NCI-H1048 (cell line): ENCODE data around the gene TNFRSF6B.

ENCODE experiments used
- DNase-seq: peaks from one replicate; lab custom pipeline; 2025; lab: John Stamatoyannopoulos, UW

TNFRSF6B gene

DNA sequence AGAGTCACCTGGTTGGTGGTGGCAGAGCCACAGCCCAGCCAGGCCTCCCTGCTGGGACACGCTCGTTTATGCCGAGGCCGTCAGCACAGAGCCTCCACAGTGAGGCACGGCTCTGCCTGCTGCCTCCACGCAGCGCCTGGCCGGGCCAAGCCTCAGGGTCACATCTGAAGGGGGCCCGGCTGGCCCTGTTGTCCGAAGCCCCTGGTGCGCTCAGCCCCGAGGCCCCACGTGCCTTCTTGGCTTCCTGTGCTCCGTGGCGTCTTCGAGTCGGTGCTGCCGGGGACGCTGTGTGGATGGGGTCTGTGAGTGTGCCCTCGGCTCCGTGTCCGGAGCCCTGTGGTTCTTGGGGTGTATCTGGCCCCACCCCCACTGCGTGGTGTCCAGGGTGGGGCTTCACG is 10.4 kb upstream of the TNFRSF6B start:
- no peak for DNase-seq

DNA sequence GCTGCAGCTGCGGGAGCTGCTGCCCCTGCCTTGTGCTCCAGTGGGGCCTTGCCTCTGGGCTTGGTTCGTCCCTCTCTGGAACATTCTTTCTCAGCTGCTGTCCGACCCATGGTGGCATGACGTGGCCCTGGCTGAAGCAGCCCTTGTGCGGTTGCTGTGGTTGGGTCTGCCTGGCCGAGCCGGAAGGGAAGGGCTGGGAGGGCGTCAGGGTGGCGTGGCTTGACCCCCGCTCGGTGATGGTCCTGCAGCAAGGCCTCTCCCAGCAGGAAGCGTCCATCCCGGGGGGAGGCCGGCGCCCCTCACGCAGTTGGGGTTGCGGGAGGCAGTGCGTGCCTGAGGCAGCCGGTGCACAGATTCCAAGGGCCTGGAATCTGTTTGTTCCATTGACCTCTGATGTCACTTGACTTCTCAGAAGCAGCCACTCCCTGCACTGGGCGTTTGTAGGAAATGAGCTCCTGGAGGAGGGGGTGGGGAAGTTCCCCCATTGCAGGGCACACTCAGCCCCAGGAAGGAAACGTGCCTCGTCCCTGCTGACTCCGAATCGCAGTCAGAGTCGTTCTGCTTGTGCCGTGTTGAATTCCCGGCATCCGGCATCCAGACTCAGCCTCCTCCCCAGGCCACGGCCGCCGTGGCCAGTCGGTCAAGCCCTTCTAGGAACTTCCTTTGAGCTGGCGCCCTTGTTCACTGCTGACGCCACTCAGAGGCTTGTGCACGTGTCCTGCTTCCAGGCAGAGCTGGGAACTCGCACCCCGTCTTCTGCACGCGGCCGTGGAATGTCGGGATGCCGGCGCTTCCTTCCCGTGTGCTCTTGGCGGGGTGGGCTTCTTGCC is 9.7 kb upstream of the TNFRSF6B start:
- DNase-seq: no peak

DNA sequence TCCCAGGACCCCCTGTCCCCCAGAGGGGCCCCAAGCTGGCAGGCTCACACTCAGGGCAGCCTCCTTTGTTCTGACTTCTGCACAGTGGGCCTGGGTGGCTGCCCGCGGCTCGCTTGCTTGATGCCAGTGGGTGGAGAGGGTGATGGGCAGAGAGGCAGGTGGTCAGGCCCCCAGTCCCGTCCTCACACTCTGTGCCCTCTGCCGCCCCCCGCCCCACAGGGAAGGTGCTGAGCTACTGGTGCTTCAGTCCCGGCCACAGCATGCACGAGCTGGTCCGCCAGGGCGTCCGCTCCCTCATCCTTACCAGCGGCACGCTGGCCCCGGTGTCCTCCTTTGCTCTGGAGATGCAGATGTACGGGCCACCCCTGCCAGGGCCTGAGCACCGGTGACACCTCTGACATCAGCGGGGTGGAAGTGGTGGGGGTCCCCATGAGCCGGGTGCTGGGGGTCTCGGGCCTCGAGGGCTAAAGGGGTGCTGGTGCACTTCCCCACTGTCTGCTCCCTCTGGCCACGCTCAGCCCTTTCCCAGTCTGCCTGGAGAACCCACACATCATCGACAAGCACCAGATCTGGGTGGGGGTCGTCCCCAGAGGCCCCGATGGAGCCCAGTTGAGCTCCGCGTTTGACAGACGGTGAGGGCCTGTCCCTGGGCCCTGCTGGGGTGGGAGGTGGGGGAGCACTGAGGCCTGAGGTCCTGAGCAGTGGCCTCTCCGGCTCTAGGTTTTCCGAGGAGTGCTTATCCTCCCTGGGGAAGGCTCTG is 8.9 kb upstream of the TNFRSF6B start:
- no peak for DNase-seq

DNA sequence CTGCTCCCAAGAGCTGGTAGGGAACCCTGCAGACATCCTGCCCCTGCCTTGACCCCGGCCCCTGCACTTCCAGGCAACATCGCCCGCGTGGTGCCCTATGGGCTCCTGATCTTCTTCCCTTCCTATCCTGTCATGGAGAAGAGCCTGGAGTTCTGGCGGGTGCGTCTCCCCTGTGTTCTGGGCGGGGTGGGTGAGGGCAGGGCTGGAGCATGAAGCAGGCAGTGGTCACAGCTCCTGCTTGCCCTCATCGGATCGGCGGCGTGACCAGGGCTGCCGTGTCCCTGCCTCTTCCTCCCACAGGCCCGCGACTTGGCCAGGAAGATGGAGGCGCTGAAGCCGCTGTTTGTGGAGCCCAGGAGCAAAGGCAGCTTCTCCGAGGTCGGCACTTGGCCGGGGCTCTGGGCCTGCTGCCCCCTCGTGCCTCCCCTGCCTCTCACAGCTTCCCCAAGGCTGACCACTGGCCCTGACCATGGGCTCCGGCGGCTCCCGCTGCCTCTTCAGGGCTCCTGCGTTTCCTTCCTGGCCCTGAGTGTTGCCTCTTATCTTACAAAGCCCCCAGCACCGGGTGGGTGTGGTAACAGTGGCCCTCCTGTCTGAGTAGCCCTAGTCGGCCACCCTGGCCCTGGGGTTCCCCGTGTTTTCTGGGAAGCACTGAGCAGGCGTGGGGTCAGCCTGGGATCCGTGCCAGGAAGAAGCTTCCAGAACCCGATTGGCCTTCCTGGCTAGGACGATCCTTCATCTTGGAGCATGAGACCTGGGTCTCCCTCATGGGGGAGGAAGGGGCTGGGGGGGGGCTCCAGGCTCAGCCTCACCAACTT is 8.0 kb upstream of the TNFRSF6B start:
- no peak for DNase-seq

DNA sequence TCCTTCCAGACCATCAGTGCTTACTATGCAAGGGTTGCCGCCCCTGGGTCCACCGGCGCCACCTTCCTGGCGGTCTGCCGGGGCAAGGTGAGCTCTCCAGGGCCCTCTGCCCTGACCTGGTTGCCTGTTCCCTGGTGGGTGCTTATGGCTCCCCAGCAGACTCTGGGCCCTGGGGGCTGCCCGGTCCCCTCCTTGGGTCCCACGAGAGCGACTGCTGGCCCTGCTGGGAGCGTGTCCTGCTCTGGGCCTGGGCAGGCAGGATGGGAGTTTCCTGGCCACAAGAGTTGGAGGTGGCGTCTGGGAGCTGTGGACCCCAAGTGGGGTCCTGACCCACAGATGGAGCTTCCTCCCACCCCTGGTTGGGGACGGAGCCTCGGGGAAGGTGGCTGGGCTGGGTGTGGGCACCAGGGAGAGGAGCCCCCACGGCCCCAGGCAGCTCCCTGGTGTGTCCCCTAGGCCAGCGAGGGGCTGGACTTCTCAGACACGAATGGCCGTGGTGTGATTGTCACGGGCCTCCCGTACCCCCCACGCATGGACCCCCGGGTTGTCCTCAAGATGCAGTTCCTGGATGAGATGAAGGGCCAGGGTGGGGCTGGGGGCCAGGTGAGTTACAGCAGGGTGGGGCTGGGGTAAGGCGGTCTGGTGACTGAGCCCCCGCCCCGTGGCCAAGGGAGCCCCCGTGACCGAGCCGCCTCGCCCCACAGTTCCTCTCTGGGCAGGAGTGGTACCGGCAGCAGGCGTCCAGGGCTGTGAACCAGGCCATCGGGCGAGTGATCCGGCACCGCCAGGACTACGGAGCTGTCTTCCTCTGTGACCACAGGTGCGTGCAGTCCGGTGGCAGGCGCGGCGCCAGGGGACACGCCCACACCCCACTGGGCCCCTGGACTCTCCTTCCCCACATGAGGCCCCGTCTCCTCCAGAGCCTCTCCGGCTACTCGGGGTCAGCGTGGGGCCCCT is 7.1 kb upstream of the TNFRSF6B start:
- no peak for DNase-seq

DNA sequence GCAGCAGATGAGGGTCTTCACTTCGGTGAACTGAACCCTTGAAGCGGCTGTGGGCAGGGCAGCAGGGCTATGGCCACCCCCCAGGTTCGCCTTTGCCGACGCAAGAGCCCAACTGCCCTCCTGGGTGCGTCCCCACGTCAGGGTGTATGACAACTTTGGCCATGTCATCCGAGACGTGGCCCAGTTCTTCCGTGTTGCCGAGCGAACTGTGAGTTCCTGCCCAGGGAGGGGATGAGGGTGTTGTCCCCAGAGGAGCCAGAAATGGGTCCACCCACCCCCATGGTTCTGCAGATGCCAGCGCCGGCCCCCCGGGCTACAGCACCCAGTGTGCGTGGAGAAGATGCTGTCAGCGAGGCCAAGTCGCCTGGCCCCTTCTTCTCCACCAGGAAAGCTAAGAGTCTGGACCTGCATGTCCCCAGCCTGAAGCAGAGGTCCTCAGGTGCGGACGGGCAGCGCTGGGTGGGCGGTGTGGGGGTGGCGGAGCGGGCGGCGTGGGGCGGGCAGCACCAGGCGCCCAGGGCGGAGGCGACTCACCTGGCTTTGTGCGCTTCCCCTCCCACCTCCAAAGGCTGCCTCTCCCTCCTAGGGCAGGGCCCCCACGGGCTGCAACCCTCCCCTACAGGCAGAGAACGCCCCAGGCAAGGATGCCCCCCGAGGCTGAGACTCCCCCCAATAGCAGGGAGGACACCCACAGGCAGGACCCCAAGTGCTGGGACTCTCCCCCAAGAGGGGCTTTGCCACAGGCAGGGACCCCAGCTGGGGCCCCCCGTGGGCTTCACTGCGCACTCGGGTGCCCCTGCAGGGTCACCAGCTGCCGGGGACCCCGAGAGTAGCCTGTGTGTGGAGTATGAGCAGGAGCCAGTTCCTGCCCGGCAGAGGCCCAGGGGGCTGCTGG is 6.2 kb upstream of the TNFRSF6B start:
- DNase-seq: no peak

DNA sequence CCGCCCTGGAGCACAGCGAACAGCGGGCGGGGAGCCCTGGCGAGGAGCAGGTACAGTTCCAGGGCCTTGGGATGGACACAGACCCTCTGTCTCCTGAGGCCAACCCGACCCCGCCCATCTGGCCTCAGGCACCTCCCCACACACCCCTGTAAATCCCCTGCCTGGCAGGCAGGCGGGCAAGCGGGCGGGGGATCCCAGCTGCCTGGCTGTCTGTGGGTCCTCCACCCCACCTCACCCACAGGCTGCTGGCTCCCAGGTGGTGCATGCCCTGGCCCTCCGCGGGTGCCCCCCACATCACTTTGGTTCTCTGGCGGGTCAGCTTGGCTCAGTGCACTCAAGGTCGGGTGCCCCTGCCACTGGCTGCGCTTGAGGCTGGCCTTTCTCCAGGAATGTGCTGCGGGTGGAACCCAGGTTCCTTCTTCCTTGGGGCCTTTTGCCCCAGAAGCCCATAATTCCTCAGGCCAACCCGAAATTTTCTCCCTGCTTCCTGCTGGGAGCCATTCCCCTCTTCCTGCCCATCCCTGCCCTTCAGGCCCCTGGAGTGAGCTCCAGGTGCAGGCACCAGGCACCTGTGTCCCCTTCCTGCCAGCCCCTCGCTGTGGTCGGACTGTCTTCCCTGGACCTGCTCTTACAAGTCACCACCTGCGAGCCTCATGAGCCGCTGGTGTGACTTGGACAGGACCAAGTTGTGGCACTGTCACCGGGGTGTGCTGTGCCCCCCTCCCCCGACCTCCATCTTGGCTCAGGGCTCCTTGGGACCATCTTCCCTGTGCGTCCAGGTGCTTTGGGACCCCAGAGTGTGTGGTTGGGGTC is 5.3 kb upstream of the TNFRSF6B start:
- DNase-seq: no peak

DNA sequence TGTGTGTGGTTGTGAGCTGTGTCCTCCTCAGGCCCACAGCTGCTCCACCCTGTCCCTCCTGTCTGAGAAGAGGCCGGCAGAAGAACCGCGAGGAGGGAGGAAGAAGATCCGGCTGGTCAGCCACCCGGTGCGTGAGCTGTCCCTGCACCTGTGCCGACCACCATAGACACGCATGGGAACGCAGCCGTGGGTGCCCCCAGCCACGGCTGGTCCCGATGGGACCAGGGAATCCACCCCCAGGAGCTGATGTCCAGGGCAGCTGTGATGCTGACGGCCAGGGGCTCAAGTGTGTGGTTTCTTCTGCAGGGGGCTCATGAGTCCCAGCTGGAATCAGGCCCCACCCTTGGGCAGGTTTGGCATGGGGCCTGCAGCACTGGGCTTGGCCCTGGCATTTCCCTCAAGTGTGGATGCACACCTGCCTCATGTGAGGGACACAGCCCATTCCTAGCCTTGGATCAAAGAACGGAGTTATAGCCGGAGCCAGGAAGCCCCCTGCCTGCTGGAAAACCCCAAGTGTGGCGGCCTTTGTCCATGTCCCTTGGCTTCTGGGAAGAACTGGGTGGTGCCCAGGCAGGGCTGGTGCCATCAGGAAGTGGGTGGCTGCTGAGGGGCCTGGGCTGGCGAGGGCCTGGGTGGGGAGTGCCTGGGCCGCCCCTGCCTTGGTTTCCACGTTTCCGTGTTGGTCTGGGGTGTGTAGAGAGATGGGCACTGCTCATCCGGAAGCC is 4.6 kb upstream of the TNFRSF6B start:
- no peak for DNase-seq

DNA sequence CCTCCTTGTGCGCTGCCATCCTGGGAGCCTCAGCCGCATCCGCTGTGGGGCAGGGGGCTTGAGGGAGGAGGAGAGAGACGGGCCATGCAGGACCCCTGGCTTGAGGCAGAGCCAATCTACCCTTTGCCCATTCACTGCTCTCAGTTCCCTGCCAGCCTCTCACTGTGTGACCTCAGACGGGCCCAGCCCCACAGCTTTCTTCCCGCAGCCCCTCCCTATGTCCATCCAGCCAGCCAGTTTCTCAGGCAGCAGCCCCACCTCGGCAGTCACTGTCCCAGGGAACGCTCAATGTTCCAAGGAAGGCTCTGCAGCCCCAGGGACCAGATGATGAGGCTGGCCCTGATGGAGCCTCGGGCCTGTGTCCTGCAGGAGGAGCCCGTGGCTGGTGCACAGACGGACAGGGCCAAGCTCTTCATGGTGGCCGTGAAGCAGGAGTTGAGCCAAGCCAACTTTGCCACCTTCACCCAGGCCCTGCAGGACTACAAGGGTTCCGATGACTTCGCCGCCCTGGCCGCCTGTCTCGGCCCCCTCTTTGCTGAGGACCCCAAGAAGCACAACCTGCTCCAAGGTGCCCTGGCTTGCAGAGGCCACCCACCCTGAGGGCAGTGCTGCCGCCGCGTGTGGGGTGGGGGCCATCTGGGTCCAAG is 3.9 kb upstream of the TNFRSF6B start:
- DNase-seq: no peak

DNA sequence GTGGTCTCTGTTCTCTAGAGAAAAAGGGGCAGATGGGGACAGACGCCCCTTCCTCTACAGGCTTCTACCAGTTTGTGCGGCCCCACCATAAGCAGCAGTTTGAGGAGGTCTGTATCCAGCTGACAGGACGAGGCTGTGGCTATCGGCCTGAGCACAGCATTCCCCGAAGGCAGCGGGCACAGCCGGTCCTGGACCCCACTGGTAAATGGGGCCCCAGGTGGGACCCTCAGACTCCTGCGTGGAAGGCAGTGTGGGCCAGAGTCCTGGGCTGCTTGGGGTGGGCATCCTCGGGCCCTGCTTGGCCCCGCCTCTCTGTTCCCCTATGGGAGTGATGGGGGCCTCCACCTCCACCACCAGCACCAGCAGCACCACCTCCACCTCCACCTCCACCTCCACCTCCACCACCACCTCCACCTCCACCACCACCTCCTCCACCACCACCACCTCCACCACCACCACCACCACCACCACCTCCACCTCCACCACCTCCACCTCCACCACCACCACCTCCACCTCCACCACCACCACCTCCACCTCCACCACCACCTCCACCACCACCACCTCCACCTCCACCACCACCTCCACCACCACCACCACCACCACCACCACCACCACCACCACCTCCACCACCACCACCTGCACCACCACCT is 3.2 kb upstream of the TNFRSF6B start:
- DNase-seq: no peak

DNA sequence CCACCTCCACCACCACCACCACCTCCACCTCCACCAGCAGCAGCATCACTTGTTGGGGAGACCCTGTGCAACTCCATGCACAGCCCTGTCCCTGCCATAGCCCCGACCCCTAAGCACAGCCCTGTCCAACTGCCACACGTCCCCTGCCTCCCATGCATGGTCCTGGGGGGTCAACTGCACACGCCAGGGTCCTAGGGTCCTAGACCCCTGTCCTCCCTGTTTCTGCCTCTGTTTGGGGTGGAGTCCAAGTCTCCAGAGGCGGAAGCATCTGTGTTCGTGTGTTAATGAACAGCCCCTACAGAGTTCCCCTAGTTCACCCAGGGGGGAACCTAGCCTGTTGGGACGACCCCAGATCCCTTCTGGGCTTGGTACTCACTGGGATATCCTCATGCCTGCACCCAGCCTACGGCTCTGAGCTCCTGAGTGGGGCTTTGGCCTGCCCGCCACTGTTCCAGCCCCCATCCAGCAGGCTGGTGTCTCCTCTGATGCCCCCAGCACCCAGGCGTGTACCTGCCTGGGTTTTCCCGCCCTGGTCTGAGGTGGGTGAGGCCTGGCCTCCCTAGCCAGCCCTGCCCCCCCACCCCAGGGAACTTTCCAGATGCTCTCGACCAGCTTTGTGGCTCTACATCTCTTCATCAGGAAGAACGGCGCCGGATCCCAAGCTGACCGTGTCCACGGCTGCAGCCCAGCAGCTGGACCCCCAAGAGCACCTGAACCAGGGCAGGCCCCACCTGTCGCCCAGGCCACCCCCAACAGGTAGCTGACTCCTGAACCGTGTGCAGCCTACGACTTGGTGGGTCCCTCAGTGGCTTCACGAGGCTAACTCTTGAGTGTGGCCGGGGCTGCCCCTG is 2.5 kb upstream of the TNFRSF6B start:
- DNase-seq: no peak

DNA sequence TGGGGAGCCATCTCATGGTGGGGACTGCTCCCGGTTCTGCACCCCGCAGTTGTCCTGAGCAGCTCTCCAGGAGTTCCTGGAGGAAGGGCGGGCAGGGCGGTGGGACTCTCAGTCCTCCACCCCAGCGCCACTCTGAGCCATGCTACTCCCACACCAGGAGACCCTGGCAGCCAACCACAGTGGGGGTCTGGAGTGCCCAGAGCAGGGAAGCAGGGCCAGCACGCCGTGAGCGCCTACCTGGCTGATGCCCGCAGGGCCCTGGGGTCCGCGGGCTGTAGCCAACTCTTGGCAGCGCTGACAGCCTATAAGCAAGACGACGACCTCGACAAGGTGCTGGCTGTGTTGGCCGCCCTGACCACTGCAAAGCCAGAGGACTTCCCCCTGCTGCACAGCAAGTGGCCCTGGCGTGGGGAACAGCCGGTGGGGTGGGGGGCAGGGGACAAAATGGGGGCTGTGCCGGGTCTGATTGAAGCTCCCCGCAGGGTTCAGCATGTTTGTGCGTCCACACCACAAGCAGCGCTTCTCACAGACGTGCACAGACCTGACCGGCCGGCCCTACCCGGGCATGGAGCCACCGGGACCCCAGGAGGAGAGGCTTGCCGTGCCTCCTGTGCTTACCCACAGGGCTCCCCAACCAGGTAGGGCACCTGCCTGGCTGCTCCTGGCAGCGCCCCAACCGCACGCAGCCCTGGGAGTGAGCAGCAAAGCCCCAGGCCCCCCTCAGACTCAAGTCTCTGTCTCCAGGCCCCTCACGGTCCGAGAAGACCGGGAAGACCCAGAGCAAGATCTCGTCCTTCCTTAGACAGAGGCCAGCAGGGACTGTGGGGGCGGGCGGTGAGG is 1.6 kb upstream of the TNFRSF6B start:
- no peak for DNase-seq

DNA sequence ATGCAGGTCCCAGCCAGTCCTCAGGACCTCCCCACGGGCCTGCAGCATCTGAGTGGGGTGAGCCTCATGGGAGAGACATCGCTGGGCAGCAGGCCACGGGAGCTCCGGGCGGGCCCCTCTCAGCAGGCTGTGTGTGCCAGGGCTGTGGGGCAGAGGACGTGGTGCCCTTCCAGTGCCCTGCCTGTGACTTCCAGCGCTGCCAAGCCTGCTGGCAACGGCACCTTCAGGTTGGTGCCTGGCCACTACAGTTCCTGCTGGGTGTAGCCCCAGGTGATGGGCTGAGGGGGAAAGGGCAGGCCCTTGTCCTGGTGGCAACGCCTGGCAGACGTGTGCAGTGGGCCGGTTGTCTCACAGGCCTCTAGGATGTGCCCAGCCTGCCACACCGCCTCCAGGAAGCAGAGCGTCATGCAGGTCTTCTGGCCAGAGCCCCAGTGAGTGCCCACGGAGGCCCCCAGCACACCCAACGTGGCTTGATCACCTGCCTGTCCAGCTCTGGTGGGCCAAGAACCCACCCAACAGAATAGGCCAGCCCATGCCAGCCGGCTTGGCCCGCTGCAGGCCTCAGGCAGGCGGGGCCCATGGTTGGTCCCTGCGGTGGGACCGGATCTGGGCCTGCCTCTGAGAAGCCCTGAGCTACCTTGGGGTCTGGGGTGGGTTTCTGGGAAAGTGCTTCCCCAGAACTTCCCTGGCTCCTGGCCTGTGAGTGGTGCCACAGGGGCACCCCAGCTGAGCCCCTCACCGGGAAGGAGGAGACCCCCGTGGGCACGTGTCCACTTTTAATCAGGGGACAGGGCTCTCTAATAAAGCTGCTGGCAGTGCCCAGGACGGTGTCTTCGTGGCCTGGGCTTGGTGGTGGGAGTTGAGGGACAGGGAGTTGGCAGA is 787 bp upstream of the TNFRSF6B start:
- DNase-seq: no peak

DNA sequence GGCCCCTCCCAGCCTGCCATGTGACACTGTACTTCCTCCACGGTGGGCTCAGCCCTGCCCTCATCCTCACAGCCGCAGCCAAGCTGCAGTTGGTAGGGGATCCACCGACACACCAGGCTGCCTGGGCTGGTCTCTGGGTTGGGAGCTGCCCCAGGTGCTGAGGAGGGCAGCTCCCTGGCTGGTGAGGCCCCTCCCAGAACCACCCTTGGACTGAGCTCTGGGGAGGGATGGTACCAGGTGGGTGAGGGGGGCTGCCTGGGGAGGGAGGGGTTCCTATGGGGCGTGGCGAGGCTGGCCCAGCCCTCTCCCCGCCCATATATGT is 185 bp upstream of the TNFRSF6B start:
- DNase-seq: no peak

DNA sequence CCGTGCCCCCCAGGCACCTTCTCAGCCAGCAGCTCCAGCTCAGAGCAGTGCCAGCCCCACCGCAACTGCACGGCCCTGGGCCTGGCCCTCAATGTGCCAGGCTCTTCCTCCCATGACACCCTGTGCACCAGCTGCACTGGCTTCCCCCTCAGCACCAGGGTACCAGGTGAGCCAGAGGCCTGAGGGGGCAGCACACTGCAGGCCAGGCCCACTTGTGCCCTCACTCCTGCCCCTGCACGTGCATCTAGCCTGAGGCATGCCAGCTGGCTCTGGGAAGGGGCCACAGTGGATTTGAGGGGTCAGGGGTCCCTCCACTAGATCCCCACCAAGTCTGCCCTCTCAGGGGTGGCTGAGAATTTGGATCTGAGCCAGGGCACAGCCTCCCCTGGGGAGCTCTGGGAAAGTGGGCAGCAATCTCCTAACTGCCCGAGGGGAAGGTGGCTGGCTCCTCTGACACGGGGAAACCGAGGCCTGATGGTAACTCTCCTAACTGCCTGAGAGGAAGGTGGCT is 960 bp downstream of the TNFRSF6B start:
- DNase-seq: no peak
